C4-2B (cell line): ENCODE results near the gene PRH2.

Source experiments
- ZFX ChIP-seq: fragments of 450-650 bp; IDR thresholded peaks from 2 replicates; pipeline ENCODE4 v1.6.1; 2017
- TF ChIP-seq, protein P1 (sequence below): fragments of 450-650 bp; conservative IDR thresholded peaks from 2 replicates; pipeline ENCODE4 v1.5.1; 2017; ENCODE audit warnings: mild to moderate bottlenecking

DNA sequence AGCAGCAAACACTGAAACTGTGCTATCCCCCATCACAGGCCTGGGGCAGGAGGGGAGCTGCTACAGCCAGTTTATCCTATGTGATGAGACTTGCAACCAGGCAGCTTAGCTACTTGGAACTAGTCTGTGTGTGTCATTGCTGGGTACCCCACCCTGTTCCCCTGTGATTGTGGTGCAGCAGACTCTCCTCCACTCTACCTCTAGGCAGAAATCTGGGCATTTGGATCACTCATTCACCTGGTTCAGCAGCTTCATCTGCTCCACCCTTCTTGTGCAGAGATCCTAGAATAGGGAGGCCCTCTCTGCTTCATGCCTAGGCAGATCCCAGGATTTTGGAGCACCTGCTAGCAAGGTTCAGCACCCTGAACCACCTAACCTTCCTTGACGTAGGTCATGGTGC lies 28.5 kb upstream of the PRH2 start:
- TF ChIP-seq, protein P1, sequence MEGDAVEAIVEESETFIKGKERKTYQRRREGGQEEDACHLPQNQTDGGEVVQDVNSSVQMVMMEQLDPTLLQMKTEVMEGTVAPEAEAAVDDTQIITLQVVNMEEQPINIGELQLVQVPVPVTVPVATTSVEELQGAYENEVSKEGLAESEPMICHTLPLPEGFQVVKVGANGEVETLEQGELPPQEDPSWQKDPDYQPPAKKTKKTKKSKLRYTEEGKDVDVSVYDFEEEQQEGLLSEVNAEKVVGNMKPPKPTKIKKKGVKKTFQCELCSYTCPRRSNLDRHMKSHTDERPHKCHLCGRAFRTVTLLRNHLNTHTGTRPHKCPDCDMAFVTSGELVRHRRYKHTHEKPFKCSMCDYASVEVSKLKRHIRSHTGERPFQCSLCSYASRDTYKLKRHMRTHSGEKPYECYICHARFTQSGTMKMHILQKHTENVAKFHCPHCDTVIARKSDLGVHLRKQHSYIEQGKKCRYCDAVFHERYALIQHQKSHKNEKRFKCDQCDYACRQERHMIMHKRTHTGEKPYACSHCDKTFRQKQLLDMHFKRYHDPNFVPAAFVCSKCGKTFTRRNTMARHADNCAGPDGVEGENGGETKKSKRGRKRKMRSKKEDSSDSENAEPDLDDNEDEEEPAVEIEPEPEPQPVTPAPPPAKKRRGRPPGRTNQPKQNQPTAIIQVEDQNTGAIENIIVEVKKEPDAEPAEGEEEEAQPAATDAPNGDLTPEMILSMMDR: no peak
- no peak for TF ChIP-seq ZFX
